LNCaP clone FGC (cell line): ENCODE data around the gene EMSY.
"Not testable (repeated sequence)": the region's sequence is repeated elsewhere in the genome, so short reads cannot be mapped to it uniquely, and the experiment has no call there.

Experiments used
- DNase-seq: peaks from one replicate; pipeline ENCODE4 v3.0.0-alpha.2; 2011; ENCODE audit warnings: low read depth
- H3K4me3 ChIP-seq: 2 replicates; pipeline ENCODE4 v1.5.1; 2011; ENCODE audit warnings: mild to moderate bottlenecking, low read depth, low read length, control low read depth
- TF ChIP-seq, protein P1 (sequence below): IDR thresholded peaks from 2 replicates; pipeline ENCODE4 v1.5.1; 2012; ENCODE audit warnings: mild to moderate bottlenecking; ENCODE audit not compliant: control insufficient read depth, insufficient read depth; ENCODE audit errors: extremely low read depth

EMSY gene

DNA sequence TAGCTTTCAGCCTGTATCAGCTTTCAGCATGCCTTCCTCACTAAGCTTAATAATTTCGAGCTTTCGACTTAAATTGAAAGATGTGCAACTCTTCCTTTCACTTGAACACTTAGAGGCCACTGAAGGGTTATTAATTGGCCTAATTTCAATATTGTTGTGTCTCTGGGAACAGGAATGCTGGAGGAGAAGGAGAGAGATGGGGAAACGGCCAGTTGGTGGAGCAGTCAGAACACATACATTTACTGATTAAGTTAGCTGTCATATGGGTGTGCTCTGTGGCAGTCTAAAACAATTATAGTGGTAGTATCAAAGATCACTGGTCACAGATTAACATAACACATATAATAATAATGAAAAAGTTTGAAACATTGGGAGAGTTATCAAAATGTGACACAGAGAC lies 119.5 kb downstream of the EMSY start:
- TF ChIP-seq, protein P1, sequence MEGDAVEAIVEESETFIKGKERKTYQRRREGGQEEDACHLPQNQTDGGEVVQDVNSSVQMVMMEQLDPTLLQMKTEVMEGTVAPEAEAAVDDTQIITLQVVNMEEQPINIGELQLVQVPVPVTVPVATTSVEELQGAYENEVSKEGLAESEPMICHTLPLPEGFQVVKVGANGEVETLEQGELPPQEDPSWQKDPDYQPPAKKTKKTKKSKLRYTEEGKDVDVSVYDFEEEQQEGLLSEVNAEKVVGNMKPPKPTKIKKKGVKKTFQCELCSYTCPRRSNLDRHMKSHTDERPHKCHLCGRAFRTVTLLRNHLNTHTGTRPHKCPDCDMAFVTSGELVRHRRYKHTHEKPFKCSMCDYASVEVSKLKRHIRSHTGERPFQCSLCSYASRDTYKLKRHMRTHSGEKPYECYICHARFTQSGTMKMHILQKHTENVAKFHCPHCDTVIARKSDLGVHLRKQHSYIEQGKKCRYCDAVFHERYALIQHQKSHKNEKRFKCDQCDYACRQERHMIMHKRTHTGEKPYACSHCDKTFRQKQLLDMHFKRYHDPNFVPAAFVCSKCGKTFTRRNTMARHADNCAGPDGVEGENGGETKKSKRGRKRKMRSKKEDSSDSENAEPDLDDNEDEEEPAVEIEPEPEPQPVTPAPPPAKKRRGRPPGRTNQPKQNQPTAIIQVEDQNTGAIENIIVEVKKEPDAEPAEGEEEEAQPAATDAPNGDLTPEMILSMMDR: no peak
- no peak overlapping the region for H3K4me3 ChIP-seq
- no peak for DNase-seq

DNA sequence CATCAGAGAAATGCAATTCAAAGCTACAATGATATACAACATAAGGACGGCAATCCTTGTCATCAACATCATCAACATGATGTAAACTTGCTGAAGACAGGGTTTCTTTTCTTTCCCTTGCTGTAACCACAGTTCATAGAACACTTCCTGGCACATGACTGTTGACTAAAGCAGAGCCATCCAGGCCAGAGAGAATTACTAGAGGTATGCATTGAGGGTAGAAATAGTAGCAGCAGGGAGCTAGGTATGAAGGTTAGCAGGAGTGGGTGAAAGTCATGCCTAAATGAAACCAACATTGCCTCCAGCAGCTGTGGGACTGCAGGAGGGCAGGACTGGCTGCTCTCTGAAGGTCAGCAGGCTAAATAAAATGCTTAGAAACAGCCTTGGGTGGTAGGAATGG lies 122.0 kb downstream of the EMSY start:
- DNase-seq: no peak
- TF ChIP-seq, protein P1: no peak
- no peak overlapping the region for H3K4me3 ChIP-seq

DNA sequence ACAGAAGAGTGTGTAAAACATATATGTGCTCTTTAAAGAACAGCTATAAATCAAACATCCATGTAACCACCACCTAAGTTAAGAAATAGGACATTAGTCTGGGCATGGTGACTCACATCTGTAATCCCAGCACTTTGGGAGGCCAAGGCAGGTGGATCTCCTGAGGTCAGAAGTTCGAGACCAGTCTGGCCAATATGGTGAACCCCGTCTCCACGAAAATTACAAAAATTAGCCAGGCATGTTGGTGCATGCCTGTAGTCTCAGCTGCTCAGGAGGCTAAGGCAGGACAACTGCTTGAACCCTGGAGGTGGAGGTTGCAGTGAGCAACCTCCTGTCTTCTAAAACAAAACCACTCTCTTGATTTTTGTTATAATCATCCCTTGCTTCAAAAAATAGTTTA lies 122.4 kb downstream of the EMSY start:
- DNase-seq: no peak
- H3K4me3 ChIP-seq: no peak overlapping the region

DNA sequence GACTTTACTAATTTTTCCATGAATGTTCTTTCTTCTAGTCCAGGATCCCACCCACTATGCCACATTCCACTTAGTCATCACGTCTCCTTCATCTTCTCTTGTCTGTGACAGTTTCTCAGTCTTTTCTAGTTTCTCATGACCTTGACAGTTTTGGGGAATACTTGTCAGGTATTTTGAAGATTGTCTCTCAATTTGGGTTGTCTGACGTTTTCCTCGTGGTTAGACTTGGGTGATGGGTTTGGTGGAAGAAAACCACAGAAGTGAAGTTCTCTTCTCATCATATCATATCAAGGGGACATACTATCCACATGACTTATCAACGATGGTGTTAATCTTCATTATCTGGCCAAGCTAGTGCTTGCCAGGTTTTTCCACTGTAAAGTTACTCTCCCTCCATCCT lies 123.3 kb downstream of the EMSY start:
- H3K4me3 ChIP-seq: no peak overlapping the region

More for the DNA sequence above, 122.4 kb downstream of the EMSY start:
- TF ChIP-seq, protein P1: no peak

DNA sequence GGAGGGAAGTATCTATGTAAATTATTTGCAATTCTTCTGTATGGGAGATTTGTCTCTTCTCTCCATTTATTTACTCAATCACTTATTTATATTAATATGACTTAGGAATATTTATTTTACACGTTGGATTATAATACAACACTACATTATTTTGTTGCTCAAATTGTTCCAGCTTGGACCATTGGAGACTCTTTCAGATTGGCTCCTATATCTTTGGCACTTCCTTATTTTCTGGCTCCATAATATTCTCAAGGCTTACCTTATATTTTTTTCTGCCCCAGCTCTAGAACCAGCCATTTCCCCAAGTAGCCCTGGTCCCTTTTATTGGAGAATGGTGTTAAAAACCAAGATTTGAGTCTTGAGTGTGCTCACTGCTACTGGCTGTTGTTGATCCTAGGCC lies 123.8 kb downstream of the EMSY start:
- no peak overlapping the region for H3K4me3 ChIP-seq
- TF ChIP-seq, protein P1: no peak
- no peak for DNase-seq

More for the DNA sequence above, 123.3 kb downstream of the EMSY start:
- TF ChIP-seq, protein P1: no peak
- DNase-seq: no peak

DNA sequence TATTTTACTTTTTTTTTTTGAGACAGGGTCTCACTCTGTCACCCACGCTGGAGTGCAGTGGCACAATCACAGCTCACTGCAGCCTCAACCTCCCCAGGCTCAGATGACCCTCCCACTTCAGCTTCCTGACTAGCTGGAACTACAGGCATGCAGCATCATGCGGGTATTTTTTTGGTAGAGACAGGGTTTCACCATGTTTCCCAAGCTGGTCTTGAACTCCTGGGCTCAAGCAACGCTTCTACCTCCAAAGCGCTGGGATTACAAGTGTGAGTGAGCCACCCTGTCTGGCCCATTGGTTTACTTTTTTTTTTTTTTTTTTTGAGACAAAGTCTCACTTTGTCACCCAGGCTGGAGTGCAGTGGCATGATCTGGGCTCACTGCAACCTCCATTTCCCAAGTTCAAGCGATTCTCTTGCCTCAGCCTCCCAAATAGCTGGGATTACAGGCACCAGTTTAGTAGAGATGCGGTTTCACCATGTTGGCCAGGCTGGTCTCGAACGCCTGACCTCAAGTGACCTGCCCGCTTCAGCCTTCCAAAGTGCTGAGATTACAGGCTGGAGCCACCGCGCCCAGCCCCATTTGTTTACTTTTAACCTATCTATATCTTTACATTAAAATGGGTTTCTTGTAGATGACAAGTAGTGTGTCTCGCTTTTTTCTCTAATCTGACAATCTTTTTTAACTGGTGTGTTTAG lies 127.5 kb downstream of the EMSY start:
- DNase-seq, H3K4me3 ChIP-seq: not testable (repeated sequence)

DNA sequence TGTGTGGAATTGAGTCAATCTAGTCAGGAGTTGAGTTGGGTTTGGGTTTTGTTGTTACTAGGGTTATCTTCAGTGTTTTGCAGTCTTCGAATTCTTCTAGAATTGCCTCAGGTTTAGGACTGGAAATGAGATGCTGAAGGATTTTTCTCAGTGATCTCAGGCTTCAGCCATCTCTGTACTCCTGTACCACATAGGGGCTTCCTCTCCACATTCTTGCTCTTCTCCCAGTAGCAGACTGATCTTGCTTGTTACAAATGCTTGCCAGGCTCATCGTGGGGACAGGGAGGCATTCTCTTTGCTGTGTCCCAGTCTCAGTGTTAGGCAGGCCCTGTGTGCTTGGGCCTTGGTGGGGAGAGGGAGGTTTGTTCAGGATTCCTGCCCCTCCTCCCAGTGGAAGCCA lies 129.6 kb downstream of the EMSY start:
- H3K4me3 ChIP-seq: no peak overlapping the region
- no peak for DNase-seq
- TF ChIP-seq, protein P1: no peak
